ENCODE data around the gene ZCCHC2.

Gene ZCCHC2

DNA sequence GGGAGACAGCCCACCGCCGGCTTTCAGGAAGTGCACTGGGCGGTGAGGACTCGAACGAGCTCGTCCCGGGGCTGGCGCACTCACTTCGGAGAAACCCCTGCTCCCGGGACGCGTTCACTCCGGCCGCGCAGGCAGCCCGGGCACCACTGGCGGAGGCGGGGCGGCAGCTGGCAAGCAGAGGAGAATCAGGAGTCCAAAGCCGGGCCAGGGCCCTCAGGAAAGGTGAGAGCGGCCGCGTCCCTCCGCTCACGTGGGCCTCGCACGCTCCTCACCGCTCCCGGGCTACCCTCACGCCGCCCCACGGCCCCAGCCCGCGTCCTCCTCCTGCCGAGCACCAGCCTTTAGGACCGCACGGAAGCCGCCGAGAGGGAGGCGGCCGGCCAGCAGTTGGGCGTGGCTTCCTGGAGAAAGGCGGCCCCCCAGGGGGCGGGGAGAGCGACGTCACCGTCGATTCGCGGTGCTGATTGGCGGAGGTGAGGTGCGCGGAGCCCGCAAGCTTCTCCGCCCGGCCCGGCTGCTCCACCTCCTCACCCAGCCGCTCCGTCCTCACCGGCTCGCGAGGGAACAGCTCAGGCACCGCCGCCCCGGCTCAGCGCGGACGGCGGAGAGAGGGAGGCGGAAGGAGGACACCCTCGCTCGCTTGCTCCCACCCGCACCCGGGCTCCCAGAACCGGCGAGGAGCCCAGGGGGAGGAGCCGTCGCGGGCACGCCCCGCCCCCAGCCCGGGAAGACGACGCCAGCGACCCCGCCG, at the start of gene ZCCHC2:
Gene ZCCHC2, plus strand, starts transcription at position 522 of the 751 bp plus-strand sequence. CDS start 400 bp downstream, outside the sequence.
- no peaks in the 10 kb centered on the region for H3K9me3 Mint-ChIP-seq (ENCODE audit: low read depth)
- H3K4me3 Mint-ChIP-seq: peak within 1 kb of the TSS; percentile 91
- H3K27me3 Mint-ChIP-seq: no peaks in the 10 kb centered on the region
- H3K4me1 Mint-ChIP-seq (ENCODE audit: low read depth): peaks cover 28% of the 10 kb centered on the region
- peaks cover 6% of the 10 kb centered on the region for H3K36me3 Mint-ChIP-seq
- H3K27ac Mint-ChIP-seq: peak within 1 kb of the TSS; percentile 85

DNA sequence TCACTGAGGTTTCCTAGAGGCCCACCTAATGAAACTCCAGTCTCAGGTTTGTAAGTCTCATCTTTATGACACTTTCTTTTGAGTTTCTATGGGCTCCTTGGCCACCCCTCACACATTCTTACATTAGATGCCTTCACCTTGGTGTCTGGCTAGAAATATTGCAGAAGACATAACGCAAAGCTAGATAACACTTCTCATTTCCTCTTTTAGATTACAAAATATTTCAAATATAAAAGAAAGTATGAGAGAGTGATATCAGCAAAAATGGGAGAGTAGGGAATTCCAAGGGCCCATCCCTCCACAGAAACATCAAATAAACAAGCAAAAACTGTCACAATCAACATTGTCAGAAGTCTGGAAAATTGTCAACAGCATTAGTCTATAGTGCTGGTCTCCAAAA, 43.3 kb upstream of the ZCCHC2 start:
- Mint-ChIP-seq H3K9me3 (ENCODE audit: low read depth) (peaks cover 17% of the 10 kb centered on the region), H3K27ac (no peak overlapping the region), H3K27me3 (peaks cover 11% of the 10 kb centered on the region), H3K36me3 (peaks cover 7% of the 10 kb centered on the region), H3K4me1 (ENCODE audit: low read depth) (no peaks in the 10 kb centered on the region), H3K4me3 (no peak overlapping the region)

DNA sequence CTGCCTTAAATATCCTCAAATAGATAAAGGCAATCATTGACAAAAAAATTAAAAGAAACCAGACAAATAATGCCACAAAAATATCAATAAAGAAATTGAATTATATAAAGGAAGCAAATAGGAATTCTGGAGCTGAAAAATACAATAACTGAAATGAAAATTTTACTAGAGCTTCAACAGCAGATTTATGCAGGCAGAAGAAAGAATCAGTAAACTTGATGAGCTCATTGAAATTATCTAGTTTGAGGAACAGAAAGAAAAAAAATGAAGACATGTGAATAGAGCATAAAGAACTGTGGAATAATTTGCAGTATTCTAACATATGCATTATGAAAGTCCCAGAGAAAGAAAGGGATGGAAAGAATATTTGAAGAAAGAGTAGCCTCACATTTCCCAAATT, 41.9 kb upstream of the ZCCHC2 start:
- H3K27me3 Mint-ChIP-seq: peaks cover 11% of the 10 kb centered on the region
- H3K27ac Mint-ChIP-seq: no peak overlapping the region
- H3K4me1 Mint-ChIP-seq (ENCODE audit: low read depth): peaks cover 2% of the 10 kb centered on the region

DNA sequence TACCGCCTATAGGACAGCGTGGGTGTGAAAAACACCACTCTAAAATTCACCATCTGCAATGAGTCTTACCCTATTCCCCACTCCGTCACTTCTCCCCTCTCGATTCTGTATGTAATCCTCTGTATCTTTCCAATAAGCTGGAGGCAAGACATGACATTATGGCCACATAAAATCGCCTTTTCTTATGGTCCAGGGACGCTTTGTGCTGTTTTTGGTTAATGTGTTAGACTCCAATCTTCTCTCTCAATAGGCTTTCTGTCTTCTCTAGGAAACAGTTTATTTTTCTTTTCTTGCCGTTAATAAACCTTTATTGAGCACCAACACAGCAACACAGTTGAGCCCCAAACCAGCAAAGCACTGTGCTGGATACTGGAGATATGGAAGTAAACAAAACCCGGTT, 37.9 kb upstream of the ZCCHC2 start:
- no peak overlapping the region for H3K4me3 Mint-ChIP-seq
- H3K36me3 Mint-ChIP-seq: peaks cover 5% of the 10 kb centered on the region
- peaks cover 17% of the 10 kb centered on the region for H3K27me3 Mint-ChIP-seq
- H3K9me3 Mint-ChIP-seq (ENCODE audit: low read depth): peaks cover 12% of the 10 kb centered on the region
- peaks cover 8% of the 10 kb centered on the region for H3K4me1 Mint-ChIP-seq (ENCODE audit: low read depth)
- no peak overlapping the region for H3K27ac Mint-ChIP-seq

More for the DNA sequence above, 41.9 kb upstream of the ZCCHC2 start:
- Mint-ChIP-seq H3K9me3 (ENCODE audit: low read depth) (peaks cover 17% of the 10 kb centered on the region), H3K4me3 (no peak overlapping the region), H3K36me3 (peaks cover 5% of the 10 kb centered on the region)

DNA sequence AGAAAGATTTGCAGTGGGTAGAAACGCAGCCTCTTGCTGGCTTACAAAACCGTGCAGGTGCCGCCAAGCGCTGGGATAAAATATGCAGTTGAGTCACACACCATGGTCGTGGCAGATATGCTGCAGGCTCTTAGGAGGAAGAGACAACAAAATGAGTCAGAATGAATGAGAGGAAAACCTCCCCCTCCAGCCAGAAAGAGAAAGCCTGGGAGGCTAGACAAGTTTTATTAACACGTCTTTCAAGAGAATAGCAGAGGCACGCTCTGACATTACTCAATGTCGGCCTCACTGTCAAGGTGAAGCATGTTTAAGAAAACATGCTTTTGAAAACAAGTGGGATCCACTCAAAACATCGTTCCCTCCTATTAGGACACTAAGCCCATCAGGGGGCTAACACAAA, 37.1 kb upstream of the ZCCHC2 start:
- peaks cover 17% of the 10 kb centered on the region for H3K27me3 Mint-ChIP-seq
- peaks cover 7% of the 10 kb centered on the region for H3K9me3 Mint-ChIP-seq (ENCODE audit: low read depth)
- H3K4me3 Mint-ChIP-seq: no peak overlapping the region
- peaks cover 4% of the 10 kb centered on the region for H3K36me3 Mint-ChIP-seq
- H3K4me1 Mint-ChIP-seq (ENCODE audit: low read depth): peaks cover 8% of the 10 kb centered on the region
- H3K27ac Mint-ChIP-seq: no peak overlapping the region

DNA sequence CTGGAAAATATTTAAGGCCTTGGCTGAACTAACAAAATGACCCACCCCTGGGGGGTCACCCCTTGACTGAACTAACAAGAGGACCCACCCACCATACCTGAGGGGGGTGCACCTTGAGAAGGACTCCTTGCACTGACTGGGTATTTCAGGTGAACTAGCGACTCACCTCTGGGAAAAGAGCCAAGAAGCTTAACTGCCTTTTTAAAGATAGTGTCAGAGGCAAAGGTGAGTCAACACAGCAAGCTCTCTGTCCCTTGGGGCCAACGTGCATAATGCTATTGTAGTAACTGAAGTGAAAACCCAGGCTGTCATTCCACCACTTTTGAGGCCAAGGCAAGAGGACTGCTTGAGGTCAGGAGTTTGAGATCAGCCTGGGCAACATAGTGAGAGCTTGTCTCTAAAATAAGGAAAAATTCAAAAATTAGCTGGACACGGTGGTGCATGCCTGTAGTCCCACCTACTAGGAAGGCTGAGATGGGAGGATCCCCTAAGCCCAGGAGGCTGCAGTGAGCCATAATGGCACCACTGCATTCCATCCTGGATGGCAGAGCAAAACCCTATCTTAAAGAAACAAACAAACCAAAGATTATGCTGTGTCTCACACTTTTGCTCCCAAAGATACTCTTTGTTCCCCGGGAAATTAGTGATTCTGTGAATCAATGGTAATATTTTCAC, 36.4 kb upstream of the ZCCHC2 start:
- peaks cover 16% of the 10 kb centered on the region for H3K27me3 Mint-ChIP-seq
- H3K36me3 Mint-ChIP-seq: no peaks in the 10 kb centered on the region
- no peak overlapping the region for H3K4me3 Mint-ChIP-seq
- H3K4me1 Mint-ChIP-seq (ENCODE audit: low read depth): peaks cover 8% of the 10 kb centered on the region
- peaks cover 6% of the 10 kb centered on the region for H3K9me3 Mint-ChIP-seq (ENCODE audit: low read depth)
- H3K27ac Mint-ChIP-seq: no peak overlapping the region

DNA sequence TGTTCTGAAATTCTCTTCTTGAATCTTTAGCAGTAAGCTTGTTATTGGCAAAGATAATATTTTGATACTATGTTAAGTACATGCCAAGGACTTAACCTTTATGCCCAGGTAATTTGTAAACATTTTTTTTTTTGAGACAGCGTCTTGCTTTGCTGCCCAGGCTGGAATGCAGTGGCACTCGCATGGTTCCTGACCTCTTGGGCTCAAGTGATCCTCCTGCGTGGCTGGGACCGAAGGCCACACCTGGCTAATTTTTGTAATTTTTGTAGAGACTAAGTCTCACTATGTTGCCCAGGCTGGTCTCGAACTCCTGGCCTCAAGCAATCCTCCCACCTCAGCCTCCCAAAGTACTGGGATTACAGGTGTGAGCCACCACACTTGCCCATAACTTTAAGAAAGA, 35.7 kb upstream of the ZCCHC2 start:
- Mint-ChIP-seq H3K27me3 (peaks cover 19% of the 10 kb centered on the region), H3K4me1 (ENCODE audit: low read depth) (peaks cover 8% of the 10 kb centered on the region), H3K27ac (no peak overlapping the region), H3K36me3 (no peaks in the 10 kb centered on the region), H3K4me3 (no peak overlapping the region), H3K9me3 (ENCODE audit: low read depth) (no peaks in the 10 kb centered on the region)

DNA sequence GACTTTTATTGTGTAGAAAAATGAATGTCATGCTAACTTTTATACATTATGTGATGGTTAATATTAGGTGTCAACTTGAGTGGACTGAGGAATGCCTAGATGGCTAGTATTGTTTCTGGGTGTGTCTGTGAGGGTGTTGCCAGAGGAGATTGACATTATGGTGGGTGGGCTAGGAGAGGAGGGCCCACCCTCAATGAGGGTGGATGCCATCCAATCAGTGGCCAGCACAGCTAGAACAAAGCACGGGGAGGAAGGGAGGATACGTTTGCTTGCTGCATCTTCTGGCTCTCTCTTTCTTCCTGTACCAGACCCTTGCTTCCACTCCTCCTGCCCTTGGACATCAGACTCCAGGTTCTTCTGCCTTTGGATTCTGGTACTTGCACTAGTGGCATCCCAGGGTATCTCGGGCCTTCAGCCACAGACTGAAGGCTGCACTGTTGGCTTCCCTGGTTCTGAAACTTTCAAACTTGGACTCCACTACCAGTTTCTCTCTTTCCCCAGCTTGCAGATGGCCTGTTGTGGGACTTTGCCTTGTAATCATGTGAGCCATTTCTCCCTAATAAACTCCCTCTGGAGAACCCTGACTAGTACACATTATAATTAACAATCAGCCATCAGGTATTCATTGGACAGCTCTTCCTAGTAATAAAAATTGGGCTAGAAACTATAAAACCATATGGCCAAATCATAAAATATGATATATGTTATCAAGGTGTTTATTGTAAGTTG, 31.7 kb upstream of the ZCCHC2 start:
- Mint-ChIP-seq H3K9me3 (ENCODE audit: low read depth) (no peaks in the 10 kb centered on the region), H3K27ac (no peak overlapping the region), H3K4me1 (ENCODE audit: low read depth) (peaks cover 5% of the 10 kb centered on the region), H3K27me3 (peaks cover 13% of the 10 kb centered on the region), H3K4me3 (no peak overlapping the region), H3K36me3 (no peaks in the 10 kb centered on the region)

DNA sequence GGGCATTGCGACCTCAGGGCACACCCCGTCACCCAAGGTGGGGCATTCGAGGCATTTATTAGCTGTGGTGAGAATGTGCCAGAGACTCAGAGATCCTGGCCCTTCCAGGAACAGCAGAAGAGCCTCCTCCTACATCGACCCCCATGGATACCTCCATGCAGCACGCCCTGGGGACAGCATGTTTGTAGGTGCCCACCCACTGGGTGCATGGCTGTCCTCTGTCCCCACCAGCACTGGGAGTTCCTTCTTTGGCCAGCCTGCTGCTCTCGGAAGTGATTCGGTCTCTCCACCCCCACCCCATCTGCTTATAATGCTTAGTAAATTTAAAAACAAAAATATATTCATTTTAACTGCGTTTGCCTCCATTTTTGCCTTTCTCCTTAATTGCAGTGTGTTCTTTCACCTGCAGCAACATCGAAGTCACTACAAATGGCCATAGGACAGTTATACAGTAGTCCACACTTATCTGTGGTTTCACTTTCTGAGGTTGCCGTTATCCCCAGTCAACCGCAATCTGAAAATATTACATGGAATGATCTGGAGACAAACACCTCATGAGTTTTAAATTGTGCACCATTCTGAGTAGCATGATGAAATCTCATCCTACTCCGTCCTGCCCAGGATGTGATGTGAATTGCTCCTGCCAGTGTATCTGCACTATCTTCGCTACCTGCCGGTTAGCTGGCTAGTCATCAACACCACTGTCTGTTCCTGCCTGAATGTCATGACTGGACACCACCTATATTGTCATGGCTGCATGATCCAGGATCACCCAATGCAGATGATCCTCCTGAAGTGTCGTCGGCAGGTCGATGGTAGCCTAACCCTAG, 29.6 kb upstream of the ZCCHC2 start:
- Mint-ChIP-seq H3K9me3 (ENCODE audit: low read depth) (no peaks in the 10 kb centered on the region), H3K27me3 (peaks cover 9% of the 10 kb centered on the region), H3K4me3 (no peak overlapping the region), H3K4me1 (ENCODE audit: low read depth) (no peaks in the 10 kb centered on the region), H3K27ac (no peak overlapping the region), H3K36me3 (no peaks in the 10 kb centered on the region)

DNA sequence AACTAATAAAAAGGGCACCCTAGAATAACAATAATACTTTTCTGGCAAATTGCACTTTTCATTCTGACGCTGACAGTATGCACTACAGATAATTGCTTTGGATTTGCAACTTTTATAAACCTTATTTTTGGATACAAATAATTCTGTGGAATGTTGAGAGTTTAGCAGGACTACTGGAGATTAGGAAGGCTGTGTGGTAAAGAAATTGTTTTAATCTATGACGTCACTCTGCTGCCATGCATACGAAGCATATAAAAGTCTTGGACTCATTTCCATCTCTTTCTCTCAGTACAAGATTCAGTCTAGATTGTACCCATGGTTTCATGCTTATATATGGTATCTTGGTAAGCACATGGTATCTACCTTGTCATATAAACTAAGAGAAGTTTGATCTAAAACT, 28.1 kb upstream of the ZCCHC2 start:
- Mint-ChIP-seq H3K27ac (no peak overlapping the region), H3K36me3 (no peaks in the 10 kb centered on the region), H3K9me3 (ENCODE audit: low read depth) (no peaks in the 10 kb centered on the region), H3K4me1 (ENCODE audit: low read depth) (no peaks in the 10 kb centered on the region), H3K4me3 (no peak overlapping the region), H3K27me3 (peaks cover 5% of the 10 kb centered on the region)

DNA sequence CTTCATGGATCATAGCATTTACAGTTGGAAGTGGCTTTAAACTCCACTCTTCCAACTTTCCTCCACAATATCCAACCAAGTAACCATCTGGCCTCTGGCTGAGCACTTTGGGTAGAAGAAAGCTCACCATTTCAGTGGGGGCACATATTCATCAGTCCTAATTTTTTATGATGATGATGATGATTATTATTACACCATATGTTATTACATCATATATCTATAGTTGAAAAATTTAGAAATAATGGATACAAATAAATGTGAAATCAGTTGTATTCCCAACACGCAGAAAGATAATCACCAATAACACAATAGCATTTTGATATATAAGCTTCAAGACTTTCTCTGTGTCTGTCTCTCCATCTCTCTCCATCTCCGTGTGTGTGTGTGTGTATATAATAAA, 26.6 kb upstream of the ZCCHC2 start:
- H3K4me1 Mint-ChIP-seq (ENCODE audit: low read depth): no peaks in the 10 kb centered on the region
- H3K36me3 Mint-ChIP-seq: peaks cover 4% of the 10 kb centered on the region
- peaks cover 4% of the 10 kb centered on the region for H3K27me3 Mint-ChIP-seq
- H3K27ac Mint-ChIP-seq: no peak overlapping the region
- no peaks in the 10 kb centered on the region for H3K9me3 Mint-ChIP-seq (ENCODE audit: low read depth)
- H3K4me3 Mint-ChIP-seq: no peak overlapping the region

DNA sequence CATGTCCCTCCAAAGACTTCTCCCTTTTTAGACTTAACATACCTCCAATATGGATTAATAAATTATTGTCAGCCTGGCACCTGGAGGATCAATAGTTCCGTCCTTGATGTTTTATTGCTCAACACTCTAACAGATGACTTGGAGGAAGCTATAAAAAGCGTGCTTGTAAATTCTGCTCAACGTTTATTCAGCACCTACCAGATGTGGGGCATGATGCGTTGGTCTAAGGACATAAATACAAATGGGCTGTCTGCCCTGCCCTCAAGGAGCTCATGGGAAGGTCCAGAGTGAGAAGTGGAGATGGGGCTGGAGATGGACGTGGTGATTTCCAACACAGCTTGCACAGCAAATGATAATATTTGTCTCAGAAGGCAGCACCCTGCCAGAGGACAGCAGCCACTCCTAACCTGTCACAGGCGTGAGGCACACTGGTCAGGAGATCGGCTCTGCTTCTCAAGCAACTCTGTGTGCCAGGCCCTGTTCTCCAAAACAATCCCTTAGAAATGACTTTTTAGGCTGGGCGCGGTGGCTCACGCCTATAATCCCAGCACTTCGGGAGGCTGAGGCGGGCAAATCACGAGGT, 25.5 kb upstream of the ZCCHC2 start:
- no peaks in the 10 kb centered on the region for H3K4me1 Mint-ChIP-seq (ENCODE audit: low read depth)
- no peaks in the 10 kb centered on the region for H3K9me3 Mint-ChIP-seq (ENCODE audit: low read depth)
- H3K27me3 Mint-ChIP-seq: no peaks in the 10 kb centered on the region
- H3K4me3 Mint-ChIP-seq: no peak overlapping the region
- peaks cover 8% of the 10 kb centered on the region for H3K36me3 Mint-ChIP-seq
- no peak overlapping the region for H3K27ac Mint-ChIP-seq

DNA sequence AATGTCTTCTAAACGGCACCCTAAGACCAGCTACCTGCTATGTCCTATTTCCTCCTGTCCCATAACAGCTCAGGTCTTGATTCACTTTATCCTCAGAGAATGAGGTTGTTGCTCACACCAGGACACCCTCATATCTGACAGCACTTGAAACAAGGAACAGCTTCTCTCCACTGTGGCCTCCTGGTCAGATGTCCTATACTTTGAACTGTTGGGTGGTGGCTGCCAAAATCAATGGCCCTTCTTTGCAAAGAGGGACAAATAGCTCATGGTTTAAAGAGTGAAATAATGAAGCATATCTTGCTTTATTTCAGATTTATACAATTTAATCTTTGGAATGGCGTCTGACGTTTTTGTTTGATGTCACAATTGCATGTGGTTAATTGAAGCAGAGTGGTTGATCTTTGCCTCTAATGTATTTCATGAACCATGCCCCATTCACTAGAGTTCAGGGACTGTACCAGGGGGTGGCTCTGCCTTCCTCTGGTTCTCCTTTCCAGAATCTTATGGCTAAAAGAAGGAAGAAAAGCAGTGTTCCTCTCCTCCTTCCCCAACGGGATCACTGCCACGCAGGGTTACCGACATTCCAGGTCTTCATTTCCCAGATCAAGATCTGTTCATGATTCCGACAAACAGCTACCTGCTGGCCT, 24.1 kb upstream of the ZCCHC2 start:
- Mint-ChIP-seq H3K27ac (no peak overlapping the region), H3K4me1 (ENCODE audit: low read depth) (peaks cover 2% of the 10 kb centered on the region), H3K27me3 (no peaks in the 10 kb centered on the region), H3K9me3 (ENCODE audit: low read depth) (no peaks in the 10 kb centered on the region), H3K4me3 (no peak overlapping the region), H3K36me3 (peaks cover 10% of the 10 kb centered on the region)

DNA sequence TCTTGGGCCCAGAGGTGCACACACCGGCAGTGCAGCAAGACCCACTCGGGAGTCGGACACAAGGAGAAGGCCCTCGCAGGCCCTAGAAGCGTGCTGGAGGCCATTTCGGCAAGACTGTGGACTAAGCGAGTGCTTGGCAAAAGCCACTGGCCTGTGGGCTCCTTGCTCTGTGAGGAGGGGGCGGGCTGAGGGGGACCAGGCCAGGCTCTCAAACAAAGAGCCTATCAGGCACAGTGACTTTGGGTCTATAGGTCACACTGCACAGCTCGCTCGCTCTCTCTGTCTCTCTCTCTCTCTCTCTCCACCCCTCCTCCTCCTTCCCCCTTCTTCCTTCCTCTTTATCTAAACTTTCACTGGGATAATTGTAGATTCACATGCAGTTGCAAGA, 23.6 kb upstream of the ZCCHC2 start:
- Mint-ChIP-seq H3K36me3 (peaks cover 10% of the 10 kb centered on the region), H3K4me1 (ENCODE audit: low read depth) (peaks cover 2% of the 10 kb centered on the region), H3K27me3 (no peaks in the 10 kb centered on the region), H3K9me3 (ENCODE audit: low read depth) (no peaks in the 10 kb centered on the region), H3K4me3 (no peak overlapping the region), H3K27ac (no peak overlapping the region)
